IPS-18c (cell line): ENCODE results near the gene TMEM187.

Experiments used
- H3K4me3 ChIP-seq: 2 replicates; pipeline ENCODE4 v1.7.0; 2013; ENCODE audit warnings: low read depth, mild to moderate bottlenecking, low read length, moderate library complexity; ENCODE audit not compliant: insufficient read depth
- H3K9me3 ChIP-seq: one replicate; pipeline ENCODE4 v1.6.1; 2013; ENCODE audit warnings: mild to moderate bottlenecking, low read length, moderate library complexity; ENCODE audit not compliant: control insufficient read depth, insufficient read depth

TMEM187 gene

GRCh38 chrX:154030715-154031305 is 58.3 kb downstream of the TMEM187 start:
- Histone ChIP-seq H3K9me3 (peaks cover 26% of the 10 kb centered on the region), H3K4me3 (no peak overlapping the region)

- Histone ChIP-seq H3K4me3 (no peak overlapping the region), H3K9me3 (peaks cover 24% of the 10 kb centered on the region)
Measured at GRCh38 chrX:154032160-154032559, 59.6 kb downstream of the TMEM187 start.

- Histone ChIP-seq H3K9me3 (peaks cover 24% of the 10 kb centered on the region), H3K4me3 (no peak overlapping the region)
Measured at GRCh38 chrX:154032653-154033052, 60.1 kb downstream of the TMEM187 start.
